Suprapubic skin (tissue), 3 donors: ENCODE results near the gene MTCL1.

Experiments used
- EP300 ChIP-seq: sonication (generic); formaldehyde crosslinking; IDR thresholded peaks from one replicate; pipeline ENCODE4 v1.6.1; 2017; ENCODE audit warnings: antibody characterized with exemption
- POLR2A ChIP-seq, 2 donors: fragments of 450-650 bp; IDR thresholded peaks; one replicate each; pipeline ENCODE4 v1.6.1; 2017; ENCODE audit warnings: antibody characterized with exemption in 2 of 2, mild to moderate bottlenecking in 2 of 2, moderate library complexity in 2 of 2
- TF ChIP-seq, protein P1 (sequence below), 2 donors: fragments of 200-600 bp in 1 of 2; fragments of 450-650 bp in 1 of 2; sonication (generic) in 1 of 2; IDR thresholded peaks; one replicate each; pipeline ENCODE4 v1.5.1; 2016 to 2019; ENCODE audit warnings: antibody characterized with exemption in 2 of 2, mild to moderate bottlenecking in 1 of 2, moderate library complexity in 1 of 2

DNA sequence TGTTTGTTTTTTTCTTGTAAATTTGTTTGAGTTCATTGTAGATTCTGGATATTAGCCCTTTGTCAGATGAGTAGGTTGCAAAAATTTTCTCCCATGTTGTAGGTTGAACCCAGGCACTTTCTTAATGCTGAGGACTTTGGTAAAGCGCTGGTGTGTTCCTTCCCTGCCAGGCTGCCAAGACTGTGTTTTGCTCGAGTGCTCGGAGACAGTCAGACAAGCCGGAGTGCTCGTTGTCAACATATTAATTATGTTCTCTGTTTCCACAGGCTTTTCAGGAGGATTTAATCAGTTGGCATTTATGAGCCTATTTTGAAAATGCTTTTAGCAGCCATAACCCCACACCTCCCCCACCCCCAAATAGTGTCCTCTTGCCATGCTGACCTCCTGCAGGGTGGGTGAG is 6.4 kb downstream of the MTCL1 start:
- TF ChIP-seq EP300 (no peak), POLR2A (IDR thresholded peaks at IDR 0.05) (no peak)
- TF ChIP-seq, protein P1, sequence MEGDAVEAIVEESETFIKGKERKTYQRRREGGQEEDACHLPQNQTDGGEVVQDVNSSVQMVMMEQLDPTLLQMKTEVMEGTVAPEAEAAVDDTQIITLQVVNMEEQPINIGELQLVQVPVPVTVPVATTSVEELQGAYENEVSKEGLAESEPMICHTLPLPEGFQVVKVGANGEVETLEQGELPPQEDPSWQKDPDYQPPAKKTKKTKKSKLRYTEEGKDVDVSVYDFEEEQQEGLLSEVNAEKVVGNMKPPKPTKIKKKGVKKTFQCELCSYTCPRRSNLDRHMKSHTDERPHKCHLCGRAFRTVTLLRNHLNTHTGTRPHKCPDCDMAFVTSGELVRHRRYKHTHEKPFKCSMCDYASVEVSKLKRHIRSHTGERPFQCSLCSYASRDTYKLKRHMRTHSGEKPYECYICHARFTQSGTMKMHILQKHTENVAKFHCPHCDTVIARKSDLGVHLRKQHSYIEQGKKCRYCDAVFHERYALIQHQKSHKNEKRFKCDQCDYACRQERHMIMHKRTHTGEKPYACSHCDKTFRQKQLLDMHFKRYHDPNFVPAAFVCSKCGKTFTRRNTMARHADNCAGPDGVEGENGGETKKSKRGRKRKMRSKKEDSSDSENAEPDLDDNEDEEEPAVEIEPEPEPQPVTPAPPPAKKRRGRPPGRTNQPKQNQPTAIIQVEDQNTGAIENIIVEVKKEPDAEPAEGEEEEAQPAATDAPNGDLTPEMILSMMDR (IDR thresholded peaks at IDR 0.05): no peak
